ENCODE data around the gene IFT88.

Gene IFT88

GRCh38 chr13:20721454-20722357 is 154.7 kb downstream of the IFT88 start:
- TF ChIP-seq ZFP3 (CRISPR knock-in tag; IDR thresholded peaks at IDR 0.05) (no peak), ZNF8 (CRISPR knock-in tag; IDR thresholded peaks at IDR 0.05) (no peak), TCF4 (CRISPR knock-in tag; IDR thresholded peaks at IDR 0.05; ENCODE audit: borderline replicate concordance) (no peak), CREB5 (CRISPR knock-in tag; IDR thresholded peaks at IDR 0.05; ENCODE audit: low read depth) (no peak), ZC3H10 (CRISPR knock-in tag; IDR thresholded peaks at IDR 0.05) (no peak), TOX (CRISPR knock-in tag; IDR thresholded peaks at IDR 0.05; ENCODE audit: borderline replicate concordance) (no peak), ISL1 (CRISPR knock-in tag; IDR thresholded peaks at IDR 0.05) (no peak), RARB (CRISPR knock-in tag; IDR thresholded peaks at IDR 0.05) (no peak), CSRNP3 (CRISPR knock-in tag; IDR thresholded peaks at IDR 0.05) (no peak), OSR1 (CRISPR knock-in tag; IDR thresholded peaks at IDR 0.05) (no peak), TSHZ2 (CRISPR knock-in tag; IDR thresholded peaks at IDR 0.05) (no peak)
- ATAC-seq, result peak; percentile 86

GRCh38 chr13:20727856-20728255 is 160.9 kb downstream of the IFT88 start:
- no peak for ATAC-seq
- TF ChIP-seq PPARA (CRISPR knock-in tag; IDR thresholded peaks at IDR 0.05; ENCODE audit: borderline replicate concordance), result no peak
- no peak for TF ChIP-seq CSDC2 (CRISPR knock-in tag; IDR thresholded peaks at IDR 0.05)
- no peak for TF ChIP-seq ZC3H10 (CRISPR knock-in tag; IDR thresholded peaks at IDR 0.05)
- no peak for TF ChIP-seq SNAI2 (CRISPR knock-in tag; IDR thresholded peaks at IDR 0.05)
- no peak for TF ChIP-seq ZNF8 (CRISPR knock-in tag; IDR thresholded peaks at IDR 0.05)
- TF ChIP-seq ARNTL (CRISPR knock-in tag; IDR thresholded peaks at IDR 0.05; ENCODE audit: borderline replicate concordance, low read depth), result no peak
- TF ChIP-seq ESRRG (CRISPR knock-in tag; IDR thresholded peaks at IDR 0.05), result no peak
- no peak for TF ChIP-seq TCF4 (CRISPR knock-in tag; IDR thresholded peaks at IDR 0.05; ENCODE audit: borderline replicate concordance)
- TF ChIP-seq ZNF70 (CRISPR knock-in tag; IDR thresholded peaks at IDR 0.05), result no peak
- no peak for TF ChIP-seq TOX (CRISPR knock-in tag; IDR thresholded peaks at IDR 0.05; ENCODE audit: borderline replicate concordance)
- no peak for TF ChIP-seq RARB (CRISPR knock-in tag; IDR thresholded peaks at IDR 0.05)
- no peak for TF ChIP-seq GLIS3 (CRISPR knock-in tag; IDR thresholded peaks at IDR 0.05)
- TF ChIP-seq OSR1 (CRISPR knock-in tag; IDR thresholded peaks at IDR 0.05), result no peak
- no peak for TF ChIP-seq CREB5 (CRISPR knock-in tag; IDR thresholded peaks at IDR 0.05; ENCODE audit: low read depth)
- TF ChIP-seq POU6F1 (CRISPR knock-in tag; IDR thresholded peaks at IDR 0.05; ENCODE audit: borderline replicate concordance, low read depth), result no peak
- no peak for TF ChIP-seq PATZ1 (CRISPR knock-in tag; IDR thresholded peaks at IDR 0.05; ENCODE audit: borderline replicate concordance)
- TF ChIP-seq TSHZ2 (CRISPR knock-in tag; IDR thresholded peaks at IDR 0.05), result no peak
- no peak for TF ChIP-seq ISL1 (CRISPR knock-in tag; IDR thresholded peaks at IDR 0.05)
- TF ChIP-seq BACH2 (CRISPR knock-in tag; IDR thresholded peaks at IDR 0.05; ENCODE audit: borderline replicate concordance), result no peak
